ENCODE results near the gene SLC35B2. TPM values are rescaled to one million over a fixed set of nuclear protein-coding genes. Genes with fewer than 3 reads are reported as not detected.

The SLC35B2 gene
- total and polyA plus RNA-seq, 9 of the 15 experiments (the other 6 are each of a cell fraction or from before 2014, with no cell fraction given), result 14.5 to 59.1 (median 47.1) TPM

- Histone ChIP-seq H3K9me1 (ENCODE audit: control insufficient read depth, insufficient read depth, low read length) (peaks cover 8% of the 10 kb centered on the region), H3K4me2 (ENCODE audit: insufficient read depth, low read length) (peak overlapping the region; percentile 99), H3K36me3 (ENCODE audit: control insufficient read depth, insufficient read depth, low read length) (peaks cover 35% of the 10 kb centered on the region), H3K4me3 (peak overlapping the region; percentile 94), H3K9me3 (replicated peaks; ENCODE audit: control insufficient read depth, insufficient read depth, low read depth, low read length) (no peaks in the 10 kb centered on the region), H4K20me1 (replicated peaks; ENCODE audit: control insufficient read depth, insufficient read depth, low read length) (peaks cover 35% of the 10 kb centered on the region), H3K27ac (ENCODE audit: extremely low read depth, low read depth, low read length) (no peak overlapping the region), H3K9ac (ENCODE audit: insufficient read depth in 1 of 2, low read depth in 2 of 2, low read length in 2 of 2) (peak overlapping the region; percentile 95 to 100; a peak in 3 of 4 replicates), H3K4me1 (replicated peaks in 1 of 2; ENCODE audit: control insufficient read depth in 2 of 2, insufficient read depth in 2 of 2, low read length in 2 of 2) (peaks cover 22 to 28% of the 10 kb centered on the region in 2 experiments), H2AFZ (ENCODE audit: low read depth, low read length) (peak overlapping the region; percentile 85), H3K27me3 (ENCODE audit: control insufficient read depth in 2 of 2, insufficient read depth in 2 of 2, low read length in 2 of 2) (no peaks in the 10 kb centered on the region), H3K79me2 (ENCODE audit: control insufficient read depth, insufficient read depth, low read length) (peaks cover 40% of the 10 kb centered on the region)
- ChIA-PET POLR2A (interaction anchor here (0.6 to 7.4 kb wide), 18 partner anchors 10 to 1267 kb away, joined by 3 to 144 read pairs (median 5); partner anchors contain the start of genes GTPBP2, NFKBIE, SLC29A1 and SLC35B2), CTCF (ENCODE audit: low intra/inter-chr PET ratio) (no interaction called here)
- WGBS (ENCODE audit: insufficient coverage, low coverage, missing lambda C conversion rate), result 77% methylated on average over 12 of the region's 12 CpGs
- FAIRE-seq (no peak), DNase-seq (ENCODE audit: extremely low read depth in 1 of 4, low spot score in 3 of 4) (no peak), ATAC-seq (no peak)
- TF ChIP-seq PRDM10 (IDR thresholded peaks at IDR 0.05; ENCODE audit: partially characterized antibody) (no peak), PHF21A (IDR thresholded peaks at IDR 0.05; ENCODE audit: borderline replicate concordance, low read depth) (0 out of 2 replicates have a peak, but pooled peaks have one; percentile 26), MTF1 (CRISPR knock-in tag; IDR thresholded peaks at IDR 0.05; ENCODE audit: borderline replicate concordance) (0 out of 2 replicates have a peak, but pooled peaks have one; percentile 41), ZNF583 (CRISPR knock-in tag; IDR thresholded peaks at IDR 0.05) (no peak), SMARCC2 (IDR thresholded peaks at IDR 0.05; ENCODE audit: low read depth) (no peak)
- in situ Hi-C loops (cut with MboI), result no loop called here
- no TSS peak for BruUV-seq (replicated peaks)
- intact Hi-C loops (cut with micrococcal nuclease), result no loop called here
These were observed 11.9 kb downstream of the SLC35B2 start for GRCh38 chr6:44245391-44245911.

All from K562 (cell line).